ENCODE measurements around the gene PP2D1.
"Not testable (repeated sequence)": the region's sequence is repeated elsewhere in the genome, so short reads cannot be mapped to it uniquely, and the experiment has no call there.

DNA sequence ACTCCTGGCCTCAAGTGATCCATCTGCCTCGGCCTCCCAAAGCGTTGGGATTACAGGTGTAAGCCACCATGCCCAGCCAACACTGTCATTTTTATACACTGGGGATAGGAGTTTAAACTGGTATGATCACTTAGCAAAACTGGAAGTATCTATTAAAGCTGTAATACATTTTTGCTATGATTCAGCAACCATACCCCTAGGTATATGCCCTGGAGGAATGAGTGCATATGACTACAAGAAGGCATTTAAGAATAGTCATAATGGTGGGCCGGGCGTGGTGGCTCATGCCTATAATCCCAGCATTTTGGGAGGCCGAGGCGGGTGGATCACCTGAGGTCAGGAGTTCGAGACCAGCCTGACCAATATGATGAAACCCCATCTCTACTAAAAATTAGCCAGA is 19.9 kb upstream of the PP2D1 start:
- not testable (repeated sequence) for TF ChIP-seq POLR2AphosphoS5 (IDR thresholded peaks at IDR 0.05; ENCODE audit: insufficient read depth, low read depth, low read length); POLR2A (IDR thresholded peaks at IDR 0.05; ENCODE audit: low read depth, low read length); EZH2 (IDR thresholded peaks at IDR 0.05; ENCODE audit: borderline replicate concordance, low read depth, low read length, severe bottlenecking); MYC (IDR thresholded peaks at IDR 0.05; ENCODE audit: low read depth, low read length); JUN (IDR thresholded peaks at IDR 0.05; ENCODE audit: borderline replicate concordance, insufficient read depth, insufficient read length, low read depth)
- TF ChIP-seq, protein P1, sequence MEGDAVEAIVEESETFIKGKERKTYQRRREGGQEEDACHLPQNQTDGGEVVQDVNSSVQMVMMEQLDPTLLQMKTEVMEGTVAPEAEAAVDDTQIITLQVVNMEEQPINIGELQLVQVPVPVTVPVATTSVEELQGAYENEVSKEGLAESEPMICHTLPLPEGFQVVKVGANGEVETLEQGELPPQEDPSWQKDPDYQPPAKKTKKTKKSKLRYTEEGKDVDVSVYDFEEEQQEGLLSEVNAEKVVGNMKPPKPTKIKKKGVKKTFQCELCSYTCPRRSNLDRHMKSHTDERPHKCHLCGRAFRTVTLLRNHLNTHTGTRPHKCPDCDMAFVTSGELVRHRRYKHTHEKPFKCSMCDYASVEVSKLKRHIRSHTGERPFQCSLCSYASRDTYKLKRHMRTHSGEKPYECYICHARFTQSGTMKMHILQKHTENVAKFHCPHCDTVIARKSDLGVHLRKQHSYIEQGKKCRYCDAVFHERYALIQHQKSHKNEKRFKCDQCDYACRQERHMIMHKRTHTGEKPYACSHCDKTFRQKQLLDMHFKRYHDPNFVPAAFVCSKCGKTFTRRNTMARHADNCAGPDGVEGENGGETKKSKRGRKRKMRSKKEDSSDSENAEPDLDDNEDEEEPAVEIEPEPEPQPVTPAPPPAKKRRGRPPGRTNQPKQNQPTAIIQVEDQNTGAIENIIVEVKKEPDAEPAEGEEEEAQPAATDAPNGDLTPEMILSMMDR (IDR thresholded peaks at IDR 0.05; ENCODE audit: extremely low read depth in 1 of 2, insufficient read depth in 1 of 2, low read depth in 1 of 2, low read length in 2 of 2): not testable (repeated sequence)
- TF ChIP-seq, protein P2, sequence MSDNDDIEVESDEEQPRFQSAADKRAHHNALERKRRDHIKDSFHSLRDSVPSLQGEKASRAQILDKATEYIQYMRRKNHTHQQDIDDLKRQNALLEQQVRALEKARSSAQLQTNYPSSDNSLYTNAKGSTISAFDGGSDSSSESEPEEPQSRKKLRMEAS (IDR thresholded peaks at IDR 0.05; ENCODE audit: insufficient read depth, insufficient read length): not testable (repeated sequence)
